MM.1S (cell line): ENCODE measurements around the gene ITGA6.

Source experiments
- CTCF ChIP-seq: fragments of 300-600 bp; sonication (generic); IDR thresholded peaks from 2 replicates; pipeline ENCODE4 v1.5.1; 2016; ENCODE audit warnings: antibody characterized with exemption, low read length, mixed read lengths
- EZH2 ChIP-seq: fragments of 300-600 bp; sonication (generic); optimal IDR thresholded peaks from 2 replicates; pipeline ENCODE3; 2017; ENCODE audit warnings: low read depth, mild to moderate bottlenecking, antibody characterized with exemption, low read length, mixed read lengths

- TF ChIP-seq CTCF (no peak), EZH2 (no peak)
Measured at GRCh38 chr2:172458561-172459124, 31.3 kb downstream of the ITGA6 start.
